ENCODE results near the gene ABTB2. TPM values are rescaled to one million over a fixed set of nuclear protein-coding genes. Genes with fewer than 3 reads are reported as not detected.

The ABTB2 gene
- total and polyA plus RNA-seq, 2 of the 8 experiments (the other 6 are each of a cell fraction or from before 2014, with no cell fraction given) = 7.7 to 10.2 TPM

- DNase-seq (ENCODE audit: low read depth in 1 of 2, low spot score in 2 of 2) = no peak
- H3K56ac ChIP-seq (replicated peaks; ENCODE audit: insufficient read length, low read depth, low read length) = no peak overlapping the region
- CTCF ChIA-PET (ENCODE audit: partially characterized antibody) = interaction anchor here (1.0 to 9.8 kb wide), 7 partner anchors 14 to 197 kb away, joined by 3 to 89 read pairs (median 4); partner anchors contain the start of gene ABTB2
- no peak overlapping the region for H3K9ac ChIP-seq (replicated peaks in 1 of 4; ENCODE audit: extremely low read depth in 1 of 4, low read depth in 3 of 4, low read length in 3 of 4)
- POLR2A ChIA-PET (ENCODE audit: partially characterized antibody) = interaction anchor here (1.3 to 2.0 kb wide), 2 partner anchors 13 to 18 kb away, joined by 4 to 5 read pairs; no protein-coding TSS in a partner anchor
- H2AFZ ChIP-seq (ENCODE audit: low read length) = no peak overlapping the region
- no peaks in the 10 kb centered on the region for H3K79me2 ChIP-seq (ENCODE audit: control insufficient read depth in 1 of 2, insufficient read depth in 2 of 2, low read length in 2 of 2)
- no peak overlapping the region for H3K4me3 ChIP-seq (ENCODE audit: extremely low read depth in 1 of 4, insufficient read depth in 2 of 4, low read depth in 3 of 4, low read length in 4 of 4)
- no peak overlapping the region for H2BK120ac ChIP-seq (replicated peaks; ENCODE audit: low read depth, low read length)
- no peak overlapping the region for H3K27ac ChIP-seq (ENCODE audit: low read depth, low read length)
- no peaks in the 10 kb centered on the region for H3K9me3 ChIP-seq (ENCODE audit: insufficient read depth in 2 of 2, low read depth in 1 of 2, low read length in 1 of 2)
- FAIRE-seq = no peak
- H3K27me3 ChIP-seq (replicated peaks in 1 of 4; ENCODE audit: control insufficient read depth in 3 of 4, extremely low read depth in 1 of 4, insufficient read depth in 3 of 4, low read length in 3 of 4) = no peaks in the 10 kb centered on the region
- no peaks in the 10 kb centered on the region for H3K79me1 ChIP-seq (ENCODE audit: low read depth, low read length)
- no peak overlapping the region for H3K4me2 ChIP-seq (ENCODE audit: insufficient read depth in 1 of 2, low read depth in 2 of 2, low read length in 2 of 2)
- H4K5ac ChIP-seq (ENCODE audit: insufficient read length, low read depth, low read length) = no peak overlapping the region
- no peak overlapping the region for H4K8ac ChIP-seq (ENCODE audit: extremely low read depth, insufficient read depth, low read length)
- no peak overlapping the region for H4K91ac ChIP-seq (replicated peaks; ENCODE audit: insufficient read length, low read length)
- H2AK5ac ChIP-seq (ENCODE audit: low read depth, low read length) = no peak overlapping the region
- no peak overlapping the region for H3K4ac ChIP-seq (replicated peaks; ENCODE audit: insufficient read length, low read depth, low read length)
- no peak overlapping the region for H2BK5ac ChIP-seq (ENCODE audit: low read depth, low read length)
- WGBS, 2 experiments (ENCODE audit: extremely low coverage in 1 of 2, insufficient coverage in 1 of 2, insufficient read length in 1 of 2, insufficient replicate concordance in 2 of 2, low coverage in 1 of 2, low lambda C conversion rate in 2 of 2, missing lambda C conversion rate in 1 of 2) = 87% methylated on average over 18 of the region's 18 CpGs; no CpG with 5 or more reads in 1 of the 2 experiments
- no peaks in the 10 kb centered on the region for H3K36me3 ChIP-seq (ENCODE audit: control insufficient read depth in 2 of 4, insufficient read depth in 4 of 4, low read length in 3 of 4)
- no peak overlapping the region for H3K18ac ChIP-seq (ENCODE audit: extremely low read depth, low read length)
- H2BK12ac ChIP-seq (ENCODE audit: low read depth, low read length) = no peak overlapping the region
- H3K14ac ChIP-seq (ENCODE audit: insufficient read length) = no peak overlapping the region
- no peak overlapping the region for H2BK20ac ChIP-seq (ENCODE audit: low read length)
- no peaks in the 10 kb centered on the region for H4K20me1 ChIP-seq (replicated peaks in 1 of 2; ENCODE audit: control insufficient read depth in 1 of 2, insufficient read depth in 2 of 2, low read length in 2 of 2)
- H3K23ac ChIP-seq (ENCODE audit: insufficient read length) = no peak overlapping the region
- H3K23me2 ChIP-seq (ENCODE audit: low read depth, low read length) = no peaks in the 10 kb centered on the region
- no peaks in the 10 kb centered on the region; a peak in 2 of 7 replicates for H3K4me1 ChIP-seq (replicated peaks in 1 of 4; ENCODE audit: control insufficient read depth in 3 of 4, insufficient read depth in 4 of 4, low read length in 3 of 4)
- no peak overlapping the region for H2BK15ac ChIP-seq (ENCODE audit: low read length)
- TF ChIP-seq TCF12 (IDR thresholded peaks at IDR 0.05; ENCODE audit: low read depth, low read length) (no peak), CBX5 (IDR thresholded peaks at IDR 0.05; ENCODE audit: low read depth, low read length) (no peak), TAF1 (IDR thresholded peaks at IDR 0.05; ENCODE audit: low read depth, low read length) (no peak), EP300 (IDR thresholded peaks at IDR 0.05; ENCODE audit: borderline replicate concordance in 1 of 2, low read depth in 2 of 2, low read length in 2 of 2) (no peak), POLR2AphosphoS5 (IDR thresholded peaks at IDR 0.05; ENCODE audit: low read depth, low read length) (no peak), EZH2 (IDR thresholded peaks at IDR 0.05; ENCODE audit: low read depth, low read length, severe bottlenecking) (no peak), JUN (IDR thresholded peaks at IDR 0.05; ENCODE audit: low read depth, low read length) (no peak), CBX8 (IDR thresholded peaks at IDR 0.05; ENCODE audit: borderline replicate concordance, low read depth, low read length) (no peak), BACH1 (IDR thresholded peaks at IDR 0.05; ENCODE audit: low read length) (no peak), SAP30 (IDR thresholded peaks at IDR 0.05; ENCODE audit: insufficient read depth, insufficient replicate concordance, low read length) (no peak), NRF1 (IDR thresholded peaks at IDR 0.05; ENCODE audit: low read depth, low read length) (no peak)
Measured at GRCh38 chr11:34168642-34169420, 189.0 kb downstream of the ABTB2 start.
